ENCODE results near the gene LBX1. TPM values are rescaled to one million over a fixed set of nuclear protein-coding genes. Genes with fewer than 3 reads are reported as not detected.

Gene LBX1
- total and polyA plus RNA-seq, 3 donors from 2014 or later: 0.12 TPM; not detected in 2

DNA sequence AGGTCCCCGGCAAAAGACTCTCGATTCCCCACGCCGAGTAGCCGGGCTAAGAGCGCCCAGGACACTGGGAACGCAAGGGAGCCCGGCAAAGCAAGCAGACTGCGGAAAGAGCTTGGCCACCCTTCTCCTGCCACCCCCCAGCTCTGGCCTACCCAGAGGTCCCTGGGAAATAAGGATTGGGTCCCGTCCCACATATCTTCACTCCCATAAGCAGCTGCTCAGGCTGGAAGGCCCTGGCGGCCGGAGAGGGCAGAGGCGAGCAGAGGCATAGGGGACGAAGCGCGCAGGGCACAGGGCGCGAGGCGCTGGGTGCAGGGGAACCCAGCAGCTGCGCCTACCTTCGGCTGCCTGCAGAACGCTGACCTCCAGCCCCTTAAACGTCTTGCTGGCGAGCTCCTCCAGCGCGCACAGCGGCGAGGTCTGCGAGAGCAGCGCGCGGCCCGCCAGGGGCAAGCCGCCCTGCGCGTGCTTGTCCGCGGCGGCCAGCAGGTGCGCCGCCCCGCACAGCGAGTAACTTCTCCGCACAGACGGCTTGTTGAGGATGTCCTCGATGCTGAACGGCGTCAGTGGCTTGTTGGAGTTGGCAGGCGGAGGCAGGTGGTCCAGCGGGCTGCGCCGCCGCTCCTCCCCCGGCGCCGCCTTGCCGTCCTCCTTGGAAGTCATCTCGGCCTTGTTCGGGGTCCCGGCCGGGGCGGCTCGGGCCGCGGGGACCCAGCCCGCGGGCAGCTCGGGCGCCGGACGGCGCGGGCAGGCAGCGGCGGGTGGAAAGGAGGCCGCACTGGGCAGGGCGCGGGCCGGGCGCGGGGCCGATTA is 904 bp downstream of the LBX1 start:
- 2 to 22% methylated on average over 12 to 80 of the region's 82 CpGs for WGBS, 2 donors
- TF ChIP-seq POLR2A (IDR thresholded peaks at IDR 0.05): no peak
- TF ChIP-seq, protein P1, sequence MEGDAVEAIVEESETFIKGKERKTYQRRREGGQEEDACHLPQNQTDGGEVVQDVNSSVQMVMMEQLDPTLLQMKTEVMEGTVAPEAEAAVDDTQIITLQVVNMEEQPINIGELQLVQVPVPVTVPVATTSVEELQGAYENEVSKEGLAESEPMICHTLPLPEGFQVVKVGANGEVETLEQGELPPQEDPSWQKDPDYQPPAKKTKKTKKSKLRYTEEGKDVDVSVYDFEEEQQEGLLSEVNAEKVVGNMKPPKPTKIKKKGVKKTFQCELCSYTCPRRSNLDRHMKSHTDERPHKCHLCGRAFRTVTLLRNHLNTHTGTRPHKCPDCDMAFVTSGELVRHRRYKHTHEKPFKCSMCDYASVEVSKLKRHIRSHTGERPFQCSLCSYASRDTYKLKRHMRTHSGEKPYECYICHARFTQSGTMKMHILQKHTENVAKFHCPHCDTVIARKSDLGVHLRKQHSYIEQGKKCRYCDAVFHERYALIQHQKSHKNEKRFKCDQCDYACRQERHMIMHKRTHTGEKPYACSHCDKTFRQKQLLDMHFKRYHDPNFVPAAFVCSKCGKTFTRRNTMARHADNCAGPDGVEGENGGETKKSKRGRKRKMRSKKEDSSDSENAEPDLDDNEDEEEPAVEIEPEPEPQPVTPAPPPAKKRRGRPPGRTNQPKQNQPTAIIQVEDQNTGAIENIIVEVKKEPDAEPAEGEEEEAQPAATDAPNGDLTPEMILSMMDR (IDR thresholded peaks at IDR 0.05): no peak
- H3K36me3 ChIP-seq (ENCODE audit: low read depth, missing control alignments): no peaks in the 10 kb centered on the region
- peaks cover 16% of the 10 kb centered on the region for H3K4me1 ChIP-seq
- no peak for DNase-seq
- no peak overlapping the region for H3K4me3 ChIP-seq
- intact Hi-C loops (cut with DNase I; ENCODE audit: low total_unique reads): no loop called here
- H3K27me3 ChIP-seq: peaks cover 10% of the 10 kb centered on the region
- no peaks in the 10 kb centered on the region for H3K9me3 ChIP-seq
- no peak overlapping the region for H3K27ac ChIP-seq

DNA sequence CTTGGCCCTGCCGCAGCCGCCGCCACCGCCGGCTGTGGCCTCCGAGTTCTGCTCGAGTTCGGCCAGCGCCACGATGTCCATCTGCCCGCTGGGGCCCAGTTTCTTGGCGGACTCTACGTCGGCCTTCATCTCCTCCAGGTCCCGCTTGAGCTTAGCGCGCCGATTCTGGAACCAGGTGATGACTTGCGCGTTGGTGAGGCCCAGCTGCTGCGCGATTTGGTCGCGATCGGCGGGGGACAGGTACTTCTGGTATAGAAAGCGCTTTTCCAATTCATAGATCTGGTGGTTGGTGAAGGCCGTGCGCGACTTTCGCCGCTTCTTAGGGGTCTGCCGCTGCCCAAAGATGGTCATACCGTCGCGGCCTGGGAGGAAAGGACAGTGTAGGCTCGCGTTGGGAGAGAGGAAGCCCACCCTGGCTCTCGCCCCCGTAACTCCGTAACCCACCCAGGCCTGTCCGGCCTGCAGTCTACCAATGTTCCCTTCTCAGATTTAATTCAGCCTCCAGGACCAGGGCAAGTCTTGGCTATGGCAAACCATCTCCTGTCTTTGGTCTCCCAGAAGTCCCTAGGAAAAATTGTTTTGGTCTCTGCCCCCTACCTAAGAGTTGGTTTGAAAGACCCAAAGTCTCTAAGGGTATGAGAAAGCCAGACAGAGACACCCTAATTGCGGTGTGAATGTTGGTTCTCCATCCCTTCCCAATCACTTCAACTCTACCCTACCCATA is 1.7 kb downstream of the LBX1 start:
- peaks cover 10% of the 10 kb centered on the region for H3K27me3 ChIP-seq
- H3K4me3 ChIP-seq: no peak overlapping the region
- no peak for DNase-seq
- H3K9me3 ChIP-seq: no peaks in the 10 kb centered on the region
- 9 to 23% methylated on average over 29 to 33 of the region's 43 CpGs for WGBS, 2 donors
- no peaks in the 10 kb centered on the region for H3K36me3 ChIP-seq (ENCODE audit: low read depth, missing control alignments)
- intact Hi-C loops (cut with DNase I; ENCODE audit: low total_unique reads): no loop called here
- H3K27ac ChIP-seq: no peak overlapping the region
- H3K4me1 ChIP-seq: peaks cover 19% of the 10 kb centered on the region
- TF ChIP-seq, protein P1 (IDR thresholded peaks at IDR 0.05): no peak
- TF ChIP-seq POLR2A (IDR thresholded peaks at IDR 0.05): no peak

DNA sequence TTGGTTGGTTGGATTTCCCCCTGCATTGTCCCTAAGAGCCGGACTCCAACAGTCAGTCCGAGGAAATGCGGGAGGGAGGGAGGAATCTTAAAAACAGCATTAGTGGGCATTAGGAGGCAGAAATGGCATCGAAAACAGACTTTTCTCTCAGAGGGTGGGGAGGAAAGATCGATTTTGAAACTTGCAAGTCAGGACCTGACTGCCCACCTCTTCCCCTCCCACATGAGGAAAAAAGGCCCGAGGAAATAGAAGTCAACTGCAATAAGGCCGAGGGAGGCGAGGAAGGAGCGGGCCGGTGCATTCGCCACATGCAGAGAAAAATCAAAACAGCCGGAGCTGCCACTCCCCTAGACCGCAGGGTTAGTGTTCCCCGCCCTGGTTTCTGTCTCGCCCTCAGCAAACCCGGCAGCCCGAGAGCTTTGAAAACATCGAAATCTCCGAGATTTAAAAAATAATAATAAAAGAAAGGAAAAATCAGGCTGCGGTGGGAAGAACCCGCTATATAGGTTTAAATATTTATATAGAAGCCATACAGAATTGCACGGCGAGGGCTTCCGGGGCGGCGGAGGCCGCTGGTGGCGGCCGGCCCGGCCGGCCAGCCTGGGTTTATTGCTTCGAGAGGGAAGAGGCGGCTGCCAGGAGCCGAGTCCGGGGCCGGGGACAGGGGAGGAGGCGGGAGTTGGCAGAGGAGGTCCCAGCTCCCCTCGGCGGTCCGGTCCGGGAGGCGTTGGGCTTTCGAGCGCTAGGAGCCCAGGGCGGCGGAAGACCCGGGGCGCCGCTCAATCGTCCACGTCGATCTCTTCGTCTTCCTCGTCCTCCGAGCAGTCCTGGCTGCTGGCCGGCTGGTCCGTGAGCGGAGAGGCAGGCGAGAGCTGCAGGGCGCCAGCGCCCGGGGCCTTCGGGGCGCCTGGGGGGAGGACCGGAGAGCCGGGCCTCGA is 2.5 kb downstream of the LBX1 start:
- TF ChIP-seq POLR2A (IDR thresholded peaks at IDR 0.05): no peak
- TF ChIP-seq, protein P1 (IDR thresholded peaks at IDR 0.05): no peak
- Histone ChIP-seq H3K4me3 (no peak overlapping the region), H3K4me1 (peaks cover 20% of the 10 kb centered on the region), H3K27ac (no peak overlapping the region), H3K36me3 (ENCODE audit: low read depth, missing control alignments) (no peaks in the 10 kb centered on the region), H3K9me3 (no peaks in the 10 kb centered on the region), H3K27me3 (peaks cover 10% of the 10 kb centered on the region)
- intact Hi-C loops (cut with DNase I; ENCODE audit: low total_unique reads): no loop called here
- no peak for DNase-seq
- WGBS, 2 donors: 7 to 10% methylated on average over 56 of the region's 67 CpGs

- peaks cover 20% of the 10 kb centered on the region for H3K4me1 ChIP-seq
- TF ChIP-seq POLR2A (IDR thresholded peaks at IDR 0.05): no peak
- TF ChIP-seq, protein P1 (IDR thresholded peaks at IDR 0.05): no peak
- no peaks in the 10 kb centered on the region for H3K36me3 ChIP-seq (ENCODE audit: low read depth, missing control alignments)
- no peak overlapping the region for H3K4me3 ChIP-seq
- H3K9me3 ChIP-seq: no peaks in the 10 kb centered on the region
- H3K27me3 ChIP-seq: peaks cover 10% of the 10 kb centered on the region
- WGBS, 2 donors: 13 to 17% methylated on average over 20 to 23 of the region's 23 CpGs
- intact Hi-C loops (cut with DNase I; ENCODE audit: low total_unique reads): no loop called here
- no peak for DNase-seq
- no peak overlapping the region for H3K27ac ChIP-seq
Observed at GRCh38 chr10:101225846-101226421, 3.3 kb downstream of the LBX1 start.
